SJSA1 (cell line): ENCODE results near the gene HSPB1. TPM values are rescaled to one million over a fixed set of nuclear protein-coding genes. Genes with fewer than 3 reads are reported as not detected.

Experiments used
- DNase-seq, 2 experiments: peaks; one replicate each; pipeline ENCODE4 v3.0.0-alpha.2; 2015 to 2020; ENCODE audit warnings: low spot score in 2 of 2, low read depth in 1 of 2
- H3K27ac ChIP-seq: fragments of 250-450 bp; sonication (Bioruptor Pico); 2 replicates; pipeline ENCODE4 v1.5.1; 2020; ENCODE audit warnings: mild to moderate bottlenecking, moderate library complexity
- H3K27me3 ChIP-seq: fragments of 250-450 bp; sonication (Bioruptor Pico); replicated peaks from 2 replicates; pipeline ENCODE4 v1.5.1; 2020; ENCODE audit warnings: mild to moderate bottlenecking, moderate library complexity
- H3K36me3 ChIP-seq: fragments of 250-450 bp; sonication (Bioruptor Pico); 2 replicates; pipeline ENCODE4 v1.5.1; 2020; ENCODE audit warnings: mild to moderate bottlenecking
- H3K4me1 ChIP-seq: fragments of 250-450 bp; sonication (Bioruptor Pico); replicated peaks from 2 replicates; pipeline ENCODE4 v1.6.1; 2021; ENCODE audit warnings: mild to moderate bottlenecking
- H3K4me3 ChIP-seq: fragments of 250-450 bp; sonication (Bioruptor Pico); 2 replicates; pipeline ENCODE4 v1.5.1; 2020; ENCODE audit warnings: mild to moderate bottlenecking
- H3K9me3 ChIP-seq: fragments of 250-450 bp; sonication (Bioruptor Pico); replicated peaks from 2 replicates; pipeline ENCODE4 v1.5.1; 2020; ENCODE audit warnings: mild to moderate bottlenecking
- total RNA-seq: library from RNA; depleted of rRNA; stranded (reverse); fragments of >200 nt; shearing (Covaris generic); gene quantifications from 2 replicates; pipeline ENCODE4 v1.2.3, GENCODE V29; 2014; rRNA removed

Gene HSPB1
- total RNA-seq, 1 experiment from 2014 or later = 119 TPM

DNA sequence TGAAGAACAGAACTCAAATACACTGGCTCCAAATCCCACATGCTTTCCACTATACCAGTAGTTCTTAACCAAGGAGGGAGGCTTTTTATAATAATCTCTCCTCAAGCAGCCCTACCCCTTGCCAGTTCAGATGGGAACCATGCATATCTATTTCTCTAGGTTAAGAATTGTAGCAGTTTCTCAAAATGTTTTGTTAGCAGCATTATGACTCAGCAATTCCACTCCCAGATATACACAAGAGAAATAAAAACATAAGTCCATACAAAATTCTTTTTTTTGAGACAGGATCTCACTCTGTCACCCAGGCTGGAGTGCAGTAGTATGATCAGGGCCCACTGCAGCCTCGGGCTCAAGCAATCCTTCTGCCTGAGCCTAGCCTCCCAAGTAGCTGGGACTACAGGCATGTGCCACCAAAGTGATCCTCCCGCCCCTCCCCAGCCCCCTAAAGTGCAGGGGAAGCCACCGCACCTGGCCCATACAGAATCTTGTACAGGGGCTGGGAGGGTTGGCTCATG is 38.2 kb downstream of the HSPB1 start:
- DNase-seq = peak in 1 of 2 experiments; percentile 46
- peak overlapping the region; percentile 50 for H3K27ac ChIP-seq

DNA sequence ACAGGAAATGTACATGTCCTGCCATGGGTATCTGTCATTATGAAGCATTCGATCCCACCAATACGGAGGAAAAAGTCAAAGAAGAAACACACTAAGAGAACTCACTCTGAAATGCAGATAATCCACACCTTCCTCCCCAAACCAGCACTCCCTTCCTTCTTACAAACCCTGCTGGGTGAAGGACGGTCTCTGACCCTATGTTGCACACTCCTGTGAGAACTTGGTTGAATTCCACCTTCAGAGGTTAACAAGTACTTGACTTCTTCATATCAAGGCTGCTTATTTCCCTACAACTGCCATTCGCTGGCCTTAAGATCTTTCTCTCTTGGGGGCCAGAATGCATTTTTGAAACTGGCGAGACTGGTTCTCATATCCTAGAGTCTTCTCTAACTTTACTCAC is 39.7 kb downstream of the HSPB1 start:
- Histone ChIP-seq H3K4me1 (peaks cover 28% of the 10 kb centered on the region), H3K4me3 (no peak overlapping the region), H3K36me3 (peaks cover 86% of the 10 kb centered on the region), H3K27me3 (no peaks in the 10 kb centered on the region), H3K9me3 (no peaks in the 10 kb centered on the region), H3K27ac (no peak overlapping the region)
- no peak for DNase-seq

More for the DNA sequence above, 38.2 kb downstream of the HSPB1 start:
- peaks cover 28% of the 10 kb centered on the region for H3K4me1 ChIP-seq
- no peak overlapping the region for H3K4me3 ChIP-seq
- H3K27me3 ChIP-seq = no peaks in the 10 kb centered on the region
- no peaks in the 10 kb centered on the region for H3K9me3 ChIP-seq
- H3K36me3 ChIP-seq = peaks cover 82% of the 10 kb centered on the region

DNA sequence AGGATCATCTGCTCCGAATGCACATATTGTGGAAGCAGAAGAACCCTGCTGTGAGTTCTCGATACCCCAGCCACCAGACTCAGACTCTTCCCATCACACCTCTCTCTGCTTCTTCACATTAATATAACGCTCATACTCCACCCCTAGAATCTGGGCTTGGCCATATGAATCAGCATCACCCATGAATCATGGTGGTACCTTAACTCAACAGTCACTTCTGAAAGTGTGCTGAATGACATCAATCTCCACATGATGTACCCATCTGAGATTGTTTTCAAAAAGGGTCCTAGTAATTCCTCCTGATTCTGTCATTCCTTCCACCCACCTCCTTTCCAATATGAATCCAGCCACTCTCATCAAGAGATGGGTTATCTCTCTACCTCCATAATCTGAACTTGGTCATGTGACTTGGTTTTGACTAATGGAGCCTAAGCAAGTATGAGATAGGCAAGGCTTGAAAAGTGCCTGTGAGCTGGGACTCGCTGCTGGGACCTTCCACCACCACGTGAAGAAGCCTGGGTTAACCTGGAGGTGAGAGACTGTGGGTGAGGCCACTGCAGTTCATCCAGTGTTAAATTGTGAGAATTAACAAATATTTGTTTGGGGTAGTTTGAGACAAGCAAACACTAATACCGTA is 40.9 kb downstream of the HSPB1 start:
- H3K4me1 ChIP-seq = peaks cover 28% of the 10 kb centered on the region
- H3K4me3 ChIP-seq = no peak overlapping the region
- H3K36me3 ChIP-seq = peaks cover 88% of the 10 kb centered on the region
- H3K9me3 ChIP-seq = no peaks in the 10 kb centered on the region
- no peak overlapping the region for H3K27ac ChIP-seq
- DNase-seq = no peak
- no peaks in the 10 kb centered on the region for H3K27me3 ChIP-seq

DNA sequence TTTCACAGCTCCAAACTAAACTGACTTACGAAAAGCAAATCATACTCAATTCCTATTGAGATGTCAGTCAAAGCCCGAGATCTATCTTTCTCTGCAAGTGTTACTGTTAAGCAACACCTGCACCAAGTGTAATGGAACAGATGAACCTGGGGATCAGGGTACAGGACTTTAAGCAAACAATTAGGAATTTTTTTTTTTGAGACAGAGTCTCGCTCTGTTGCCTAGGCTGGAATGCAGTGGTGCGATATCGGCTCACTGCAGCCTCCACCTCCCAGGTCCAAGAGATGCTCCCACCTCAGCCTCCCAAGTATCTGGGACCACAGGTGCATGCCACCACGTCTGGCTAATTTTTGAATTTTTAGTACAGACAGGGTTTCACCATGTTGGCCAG is 41.5 kb downstream of the HSPB1 start:
- peaks cover 88% of the 10 kb centered on the region for H3K36me3 ChIP-seq
- DNase-seq = no peak
- H3K27ac ChIP-seq = no peak overlapping the region

DNA sequence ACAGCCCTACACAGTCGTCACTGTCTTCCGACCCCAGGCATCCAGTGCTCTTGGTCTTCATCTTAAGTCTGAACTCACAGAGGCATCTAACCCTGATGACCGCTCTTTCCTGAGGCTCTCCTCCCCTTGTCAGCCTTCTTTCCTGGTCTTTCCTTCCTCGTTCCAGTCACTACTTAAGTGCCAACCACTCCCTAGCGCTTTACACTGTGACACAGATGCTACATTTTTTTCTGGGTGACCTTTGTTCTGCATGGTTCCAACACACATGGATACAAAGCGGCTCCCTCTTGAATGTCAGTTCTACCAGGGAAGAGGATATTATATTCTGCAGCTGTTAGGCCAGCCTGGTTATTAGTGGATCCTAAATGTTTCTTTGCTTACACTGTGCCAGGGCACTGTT is 43.6 kb downstream of the HSPB1 start:
- no peak overlapping the region for H3K4me3 ChIP-seq
- no peak for DNase-seq
- H3K27me3 ChIP-seq = no peaks in the 10 kb centered on the region
- H3K27ac ChIP-seq = no peak overlapping the region
- no peaks in the 10 kb centered on the region for H3K9me3 ChIP-seq
- H3K36me3 ChIP-seq = peaks cover 92% of the 10 kb centered on the region
- H3K4me1 ChIP-seq = peaks cover 7% of the 10 kb centered on the region

More for the DNA sequence above, 41.5 kb downstream of the HSPB1 start:
- Histone ChIP-seq H3K9me3 (no peaks in the 10 kb centered on the region), H3K4me1 (peaks cover 24% of the 10 kb centered on the region), H3K27me3 (no peaks in the 10 kb centered on the region), H3K4me3 (no peak overlapping the region)

DNA sequence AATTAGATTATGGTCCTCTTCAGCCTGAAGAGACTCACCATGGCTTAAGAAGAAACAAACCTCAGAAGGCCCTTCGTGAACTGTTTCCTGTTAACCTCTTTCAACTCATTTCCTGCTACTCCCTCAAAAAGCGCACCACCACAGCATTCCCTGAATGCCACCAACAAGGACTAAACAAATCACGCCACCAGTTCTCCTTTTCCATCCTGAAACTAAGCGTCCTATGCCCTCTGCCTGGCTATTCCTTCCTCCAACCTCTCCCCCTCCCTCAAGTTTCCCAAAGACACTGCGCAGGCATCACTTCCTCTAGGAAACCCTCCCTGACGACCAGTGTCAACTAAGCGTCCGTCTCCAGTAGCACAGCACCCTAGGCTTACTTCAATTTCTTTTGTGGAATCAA is 44.3 kb downstream of the HSPB1 start:
- no peaks in the 10 kb centered on the region for H3K9me3 ChIP-seq
- H3K36me3 ChIP-seq = peaks cover 93% of the 10 kb centered on the region
- no peak overlapping the region for H3K27ac ChIP-seq
- no peaks in the 10 kb centered on the region for H3K27me3 ChIP-seq
- peaks cover 1% of the 10 kb centered on the region; the same call in 1 of the 2 replicates for H3K4me1 ChIP-seq
- no peak overlapping the region for H3K4me3 ChIP-seq
- no peak for DNase-seq

DNA sequence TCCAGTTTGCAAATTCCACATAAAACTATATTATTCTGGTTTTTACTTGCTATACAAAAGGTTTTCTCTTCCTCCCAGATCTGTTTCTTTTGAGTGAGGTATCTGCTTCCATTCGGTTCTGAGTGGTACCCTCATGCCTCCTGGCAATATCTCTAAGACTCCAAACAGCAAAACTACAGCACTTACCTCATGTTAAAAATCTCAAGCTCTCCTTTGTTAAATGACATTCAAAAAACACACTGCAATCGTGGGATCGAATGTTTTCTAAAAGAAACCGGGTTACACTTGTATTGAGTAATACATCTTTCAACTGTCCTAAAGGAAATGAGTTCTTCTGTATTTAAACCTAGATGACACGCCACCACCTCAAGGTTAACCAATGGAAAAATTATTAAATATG is 45.2 kb downstream of the HSPB1 start:
- DNase-seq = no peak
- no peak overlapping the region for H3K27ac ChIP-seq
- peaks cover 86% of the 10 kb centered on the region for H3K36me3 ChIP-seq

DNA sequence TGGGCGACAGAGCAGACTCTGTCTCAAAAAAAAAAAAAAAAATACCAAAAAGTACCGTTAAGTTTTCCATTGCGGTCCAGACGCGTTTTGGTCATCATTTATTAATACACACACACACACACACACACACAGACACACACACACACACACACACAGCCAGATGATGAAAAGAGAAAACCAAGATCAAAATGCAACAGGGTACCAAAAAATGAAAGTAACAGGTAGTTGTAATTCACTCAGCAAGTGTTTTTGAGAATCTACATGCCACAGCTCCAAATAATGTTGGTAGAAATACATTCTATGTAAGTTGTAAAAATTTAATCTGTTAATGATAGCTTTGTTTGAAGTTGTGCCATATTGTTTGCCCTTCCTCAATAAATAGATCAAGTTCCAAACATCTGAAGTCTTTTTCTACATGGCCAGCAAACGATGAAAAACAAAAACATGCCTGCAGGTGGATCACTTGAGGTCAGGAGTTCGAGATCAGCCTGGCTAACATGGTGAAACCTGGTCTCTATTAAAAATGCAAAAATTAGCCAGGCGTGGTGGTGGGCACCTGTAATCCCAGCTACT is 46.9 kb downstream of the HSPB1 start:
- H3K9me3 ChIP-seq = no peaks in the 10 kb centered on the region
- DNase-seq = no peak
- no peaks in the 10 kb centered on the region for H3K27me3 ChIP-seq
- H3K4me3 ChIP-seq = no peak overlapping the region
- peaks cover 80% of the 10 kb centered on the region for H3K36me3 ChIP-seq
- H3K4me1 ChIP-seq = no peaks in the 10 kb centered on the region
- H3K27ac ChIP-seq = no peak overlapping the region

More for the DNA sequence above, 45.2 kb downstream of the HSPB1 start:
- H3K4me3 ChIP-seq = no peak overlapping the region
- no peaks in the 10 kb centered on the region for H3K9me3 ChIP-seq
- no peaks in the 10 kb centered on the region for H3K4me1 ChIP-seq
- no peaks in the 10 kb centered on the region for H3K27me3 ChIP-seq

DNA sequence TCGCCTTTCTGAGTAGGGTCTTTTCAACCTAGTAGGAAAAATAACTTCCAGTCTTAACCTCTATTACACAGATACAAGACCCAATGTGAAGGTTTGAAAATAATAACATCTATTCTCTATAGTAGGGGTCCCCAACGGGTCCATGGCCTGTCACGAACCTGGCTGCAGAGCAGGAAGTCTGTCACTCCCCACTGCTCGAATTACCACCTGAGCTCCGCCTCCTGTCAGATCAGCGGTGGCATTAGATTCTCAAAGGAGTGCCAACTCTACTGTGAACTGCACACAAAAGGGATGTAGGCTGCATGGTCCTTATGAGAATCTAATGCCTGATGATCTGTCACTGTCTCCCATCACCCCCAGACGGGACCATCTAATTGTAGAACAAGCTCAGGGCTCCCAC is 48.9 kb downstream of the HSPB1 start:
- 0 out of 2 replicates have a peak, but pooled peaks cover 5% of the 10 kb centered on the region for H3K4me1 ChIP-seq
- no peak overlapping the region for H3K4me3 ChIP-seq
- no peak for DNase-seq
- H3K9me3 ChIP-seq = no peaks in the 10 kb centered on the region
- no peaks in the 10 kb centered on the region for H3K27me3 ChIP-seq
- H3K27ac ChIP-seq = no peak overlapping the region
- peaks cover 80% of the 10 kb centered on the region for H3K36me3 ChIP-seq

DNA sequence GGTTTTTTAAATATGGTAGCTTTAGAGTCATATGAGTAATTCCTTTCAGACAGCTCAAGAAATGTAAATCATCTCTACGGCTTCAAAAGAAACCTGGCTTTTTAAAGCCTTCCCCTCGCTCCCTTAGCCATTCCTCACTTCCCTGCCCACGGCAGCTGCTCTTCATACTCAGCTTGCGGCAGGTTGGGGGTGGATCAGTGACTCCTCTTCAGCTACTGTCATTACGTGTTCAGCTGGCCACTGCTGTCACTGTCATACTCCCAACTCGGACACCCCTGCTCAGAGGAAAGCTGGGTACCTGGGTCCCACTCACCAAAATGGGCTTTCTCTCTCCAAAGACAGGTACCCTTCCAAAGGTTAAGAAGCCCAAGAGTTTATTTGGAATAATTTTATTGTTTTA is 49.7 kb downstream of the HSPB1 start:
- H3K27me3 ChIP-seq = no peaks in the 10 kb centered on the region
- no peak overlapping the region for H3K27ac ChIP-seq
- no peak overlapping the region for H3K4me3 ChIP-seq
- H3K36me3 ChIP-seq = peaks cover 80% of the 10 kb centered on the region
- no peak for DNase-seq
- H3K4me1 ChIP-seq = peaks cover 11% of the 10 kb centered on the region; the same call in 1 of the 2 replicates
- H3K9me3 ChIP-seq = no peaks in the 10 kb centered on the region

DNA sequence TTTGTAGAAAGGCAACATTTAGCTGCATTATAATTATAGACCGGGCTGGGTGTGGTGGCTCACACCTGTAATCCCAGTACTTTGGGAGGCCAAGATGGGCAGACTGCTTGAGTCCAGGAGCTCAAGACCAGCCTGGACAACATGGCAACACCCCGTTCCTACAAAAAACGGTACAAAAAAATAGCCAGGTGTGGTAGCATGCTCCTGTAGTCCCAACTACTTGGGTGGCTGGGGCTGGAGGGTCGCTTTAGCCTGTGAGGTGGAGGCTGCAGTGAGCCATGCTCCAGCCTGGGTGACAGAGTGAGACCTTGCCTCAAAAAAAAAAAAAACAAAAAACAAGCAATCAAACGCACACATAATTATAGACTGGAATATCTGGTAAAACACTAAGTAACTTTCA is 51.3 kb downstream of the HSPB1 start:
- no peak overlapping the region for H3K27ac ChIP-seq
- H3K9me3 ChIP-seq = no peaks in the 10 kb centered on the region
- peaks cover 11% of the 10 kb centered on the region; the same call in 1 of the 2 replicates for H3K4me1 ChIP-seq
- H3K36me3 ChIP-seq = peaks cover 83% of the 10 kb centered on the region
- no peak for DNase-seq
- no peaks in the 10 kb centered on the region for H3K27me3 ChIP-seq
- no peak overlapping the region for H3K4me3 ChIP-seq

Other genes starting within 250 kb of the HSPB1 start
- gene SRRM3, start 100.8 kb upstream of the HSPB1 start, total RNA-seq = 0.24 TPM in 1 of 2 replicates, not detected in the other
- gene YWHAG, start 56.3 kb downstream of the HSPB1 start, total RNA-seq = 67.0 and 76.1 TPM in 2 replicates
- 0.34 TPM in 1 of 2 replicates, not detected in the other for gene SSC4D, start 107.0 kb downstream of the HSPB1 start, total RNA-seq
- 0.58 and 3.7 TPM in 2 replicates for gene ZP3, start 122.3 kb downstream of the HSPB1 start, total RNA-seq
- gene DTX2, start 159.0 kb downstream of the HSPB1 start, total RNA-seq = 8.2 and 17.5 TPM in 2 replicates
- gene UPK3B, start 207.9 kb downstream of the HSPB1 start, total RNA-seq = 0.11 TPM in 1 of 2 replicates, not detected in the other
- not detected in 2 replicates for gene SPDYE16, start 240.6 kb downstream of the HSPB1 start, total RNA-seq